Loucy (cell line): ENCODE data around the gene MPL.

Source experiments
- EZH2phosphoT487 ChIP-seq: fragments of 200-600 bp; IDR thresholded peaks from 2 replicates; pipeline ENCODE4 v1.6.1; 2018; ENCODE audit warnings: antibody characterized with exemption, mild to moderate bottlenecking, moderate library complexity, borderline replicate concordance
- TF ChIP-seq, protein P1 (sequence below): fragments of 200-600 bp; sonication (generic); conservative IDR thresholded peaks from 2 replicates; pipeline ENCODE4 v1.5.1; 2014; ENCODE audit warnings: mild to moderate bottlenecking, antibody characterized with exemption, low read length

DNA sequence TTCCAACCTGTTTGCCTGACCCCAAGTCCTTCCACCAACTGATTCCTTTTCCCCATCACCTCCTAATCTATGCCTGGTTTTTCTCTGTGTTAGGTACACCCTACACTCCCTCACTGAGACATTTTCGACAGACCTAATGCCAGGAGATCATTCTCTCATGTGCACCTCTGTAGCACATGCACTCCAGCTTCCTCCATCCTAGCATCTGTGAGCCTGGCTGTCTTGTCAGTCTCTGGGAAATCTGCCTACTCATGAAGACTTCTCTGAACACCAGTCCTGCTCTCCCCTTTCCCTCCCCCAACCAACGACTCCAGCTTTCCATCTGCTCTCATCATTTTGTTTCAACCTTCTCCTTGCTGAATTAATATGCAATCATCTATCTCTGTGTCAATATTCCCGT lies 51.0 kb downstream of the MPL start:
- TF ChIP-seq, protein P1, sequence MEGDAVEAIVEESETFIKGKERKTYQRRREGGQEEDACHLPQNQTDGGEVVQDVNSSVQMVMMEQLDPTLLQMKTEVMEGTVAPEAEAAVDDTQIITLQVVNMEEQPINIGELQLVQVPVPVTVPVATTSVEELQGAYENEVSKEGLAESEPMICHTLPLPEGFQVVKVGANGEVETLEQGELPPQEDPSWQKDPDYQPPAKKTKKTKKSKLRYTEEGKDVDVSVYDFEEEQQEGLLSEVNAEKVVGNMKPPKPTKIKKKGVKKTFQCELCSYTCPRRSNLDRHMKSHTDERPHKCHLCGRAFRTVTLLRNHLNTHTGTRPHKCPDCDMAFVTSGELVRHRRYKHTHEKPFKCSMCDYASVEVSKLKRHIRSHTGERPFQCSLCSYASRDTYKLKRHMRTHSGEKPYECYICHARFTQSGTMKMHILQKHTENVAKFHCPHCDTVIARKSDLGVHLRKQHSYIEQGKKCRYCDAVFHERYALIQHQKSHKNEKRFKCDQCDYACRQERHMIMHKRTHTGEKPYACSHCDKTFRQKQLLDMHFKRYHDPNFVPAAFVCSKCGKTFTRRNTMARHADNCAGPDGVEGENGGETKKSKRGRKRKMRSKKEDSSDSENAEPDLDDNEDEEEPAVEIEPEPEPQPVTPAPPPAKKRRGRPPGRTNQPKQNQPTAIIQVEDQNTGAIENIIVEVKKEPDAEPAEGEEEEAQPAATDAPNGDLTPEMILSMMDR: no peak
- no peak for TF ChIP-seq EZH2phosphoT487
